Neural progenitor cell (in vitro differentiated cells): ENCODE measurements around the gene POLR3B. TPM values are rescaled to one million over a fixed set of nuclear protein-coding genes. Genes with fewer than 3 reads are reported as not detected.
A peak's percentile ranks its signal among the peaks of the same experiment; 100 is the strongest.

Experiments
- DNase-seq: peaks from one replicate; pipeline ENCODE4 v3.0.0-alpha.2; 2016; ENCODE audit warnings: low spot score
- H2AFZ ChIP-seq: fragments of 200-600 bp; sonication (generic); replicated peaks from 2 replicates; pipeline ENCODE4 v1.6.1; 2016; ENCODE audit warnings: antibody characterized with exemption
- H3F3A ChIP-seq: fragments of 200-600 bp; sonication (generic); 2 replicates; pipeline ENCODE4 v1.6.1; 2016; ENCODE audit warnings: antibody characterized with exemption, low read depth
- H3K27ac ChIP-seq: fragments of 200-600 bp; sonication (generic); 2 replicates; pipeline ENCODE4 v1.5.1; 2016; ENCODE audit warnings: mild to moderate bottlenecking
- H3K27me3 ChIP-seq: fragments of 200-600 bp; sonication (generic); 2 replicates; pipeline ENCODE4 v1.6.1; 2016; ENCODE audit warnings: mild to moderate bottlenecking, moderate library complexity
- H3K36me3 ChIP-seq: fragments of 200-600 bp; sonication (generic); 2 replicates; pipeline ENCODE4 v1.5.1; 2016
- H3K4me1 ChIP-seq: fragments of 200-600 bp; sonication (generic); 2 replicates; pipeline ENCODE4 v1.6.1; 2016; ENCODE audit warnings: mixed run types
- H3K4me2 ChIP-seq: fragments of 200-600 bp; sonication (generic); 2 replicates; pipeline ENCODE4 v1.6.1; 2016
- H3K4me3 ChIP-seq: fragments of 200-600 bp; sonication (generic); 2 replicates; pipeline ENCODE4 v1.5.1; 2016
- H3K79me2 ChIP-seq: fragments of 200-600 bp; sonication (generic); 2 replicates; pipeline ENCODE4 v1.6.1; 2016; ENCODE audit warnings: low read depth
- H3K9ac ChIP-seq: fragments of 200-600 bp; sonication (generic); 2 replicates; pipeline ENCODE4 v1.6.1; 2016
- H3K9me3 ChIP-seq: fragments of 200-600 bp; sonication (generic); 2 replicates; pipeline ENCODE4 v1.5.1; 2016; ENCODE audit warnings: low read depth
- H4K20me1 ChIP-seq: fragments of 200-600 bp; sonication (generic); 2 replicates; pipeline ENCODE4 v1.6.1; 2016; ENCODE audit warnings: low read depth
- H3K27ac Mint-ChIP-seq: 3 replicates; pipeline ENCODE4 v1.8.0; 2021; ENCODE audit warnings: mixed read lengths
- H3K27me3 Mint-ChIP-seq: 2 replicates; pipeline ENCODE4 v1.8.0; 2022; ENCODE audit warnings: low read depth, mild to moderate bottlenecking, inconsistent platforms, moderate library complexity, mixed read lengths; ENCODE audit not compliant: insufficient read depth
- H3K36me3 Mint-ChIP-seq: 3 replicates; pipeline ENCODE4 v1.8.0; 2021; ENCODE audit warnings: mixed read lengths
- H3K4me1 Mint-ChIP-seq: 3 replicates; pipeline ENCODE4 v1.8.0; 2021; ENCODE audit warnings: mixed read lengths
- H3K4me3 Mint-ChIP-seq: 3 replicates; pipeline ENCODE4 v1.8.0; 2021; ENCODE audit warnings: mild to moderate bottlenecking, moderate library complexity, mixed read lengths
- H3K9me3 Mint-ChIP-seq: 3 replicates; pipeline ENCODE4 v1.8.0; 2020; ENCODE audit warnings: mixed read lengths
- CTCF ChIP-seq: fragments of 200-600 bp; sonication (generic); IDR thresholded peaks from 2 replicates; pipeline ENCODE4 v1.5.1; 2017; ENCODE audit warnings: antibody characterized with exemption, mild to moderate bottlenecking
- EZH2 ChIP-seq: fragments of 200-600 bp; sonication (generic); IDR thresholded peaks from 2 replicates; pipeline ENCODE4 v1.6.1; 2017; ENCODE audit warnings: antibody characterized with exemption, mild to moderate bottlenecking, moderate library complexity
- EZH2phosphoT487 ChIP-seq: fragments of 200-600 bp; sonication (generic); IDR thresholded peaks from 2 replicates; pipeline ENCODE4 v1.6.1; 2017; ENCODE audit warnings: antibody characterized with exemption
- total RNA-seq: library from RNA; depleted of rRNA; stranded (reverse); fragments of >200 nt; gene quantifications from 2 replicates; pipeline ENCODE4 v1.2.3, GENCODE V29; 2015; ENCODE audit warnings: low replicate concordance

POLR3B gene
- total RNA-seq, 1 donor from 2014 or later: 8.8 TPM

- Histone ChIP-seq H3K79me2 (no peaks in the 10 kb centered on the region), H3K4me1 (peaks cover 6% of the 10 kb centered on the region), H4K20me1 (no peaks in the 10 kb centered on the region), H3K27ac (no peak overlapping the region), H2AFZ (no peak overlapping the region), H3F3A (no peaks in the 10 kb centered on the region), H3K27me3 (no peaks in the 10 kb centered on the region), H3K9ac (no peak overlapping the region), H3K36me3 (no peaks in the 10 kb centered on the region), H3K4me3 (no peak overlapping the region), H3K9me3 (no peaks in the 10 kb centered on the region), H3K4me2 (no peak overlapping the region)
- Mint-ChIP-seq H3K27me3 (peaks cover 2% of the 10 kb centered on the region), H3K27ac (peak overlapping the region; percentile 51), H3K9me3 (peaks cover 2% of the 10 kb centered on the region), H3K4me1 (peaks cover 26% of the 10 kb centered on the region), H3K36me3 (peaks cover 16% of the 10 kb centered on the region), H3K4me3 (no peak overlapping the region)
- TF ChIP-seq CTCF: no peak
- TF ChIP-seq EZH2phosphoT487: no peak
- no peak for TF ChIP-seq EZH2
- DNase-seq: no peak
Measured at GRCh38 chr12:106481246-106481645, 123.7 kb downstream of the POLR3B start.

GRCh38 chr12:106487664-106488063 is 130.1 kb downstream of the POLR3B start:
- H3K9me3 Mint-ChIP-seq: no peaks in the 10 kb centered on the region
- H3K27ac ChIP-seq: no peak overlapping the region
- H3K27ac Mint-ChIP-seq: peak overlapping the region; percentile 55
- H3F3A ChIP-seq: peaks cover 17% of the 10 kb centered on the region
- peaks cover 66% of the 10 kb centered on the region for H3K4me1 Mint-ChIP-seq
- TF ChIP-seq EZH2phosphoT487 (no peak), CTCF (no peak), EZH2 (no peak)
- H3K79me2 ChIP-seq: no peaks in the 10 kb centered on the region
- no peak overlapping the region for H2AFZ ChIP-seq
- no peak overlapping the region for H3K9ac ChIP-seq
- H3K4me2 ChIP-seq: no peak overlapping the region
- H3K27me3 Mint-ChIP-seq: peaks cover 2% of the 10 kb centered on the region
- DNase-seq: no peak
- no peak overlapping the region for H3K4me3 Mint-ChIP-seq
- H3K36me3 ChIP-seq: no peaks in the 10 kb centered on the region
- no peak overlapping the region for H3K4me3 ChIP-seq
- H4K20me1 ChIP-seq: no peaks in the 10 kb centered on the region
- no peaks in the 10 kb centered on the region for H3K27me3 ChIP-seq
- H3K9me3 ChIP-seq: no peaks in the 10 kb centered on the region
- H3K4me1 ChIP-seq: peaks cover 46% of the 10 kb centered on the region
- H3K36me3 Mint-ChIP-seq: peaks cover 10% of the 10 kb centered on the region

- peaks cover 58% of the 10 kb centered on the region for H3K4me1 ChIP-seq
- peak overlapping the region; percentile 8 for H3K4me3 Mint-ChIP-seq
Measured at GRCh38 chr12:106488884-106489283, 131.3 kb downstream of the POLR3B start.

More at GRCh38 chr12:106488884-106489283, 131.3 kb downstream of the POLR3B start:
- H3K27ac ChIP-seq: no peak overlapping the region
- Mint-ChIP-seq H3K27me3 (peaks cover 4% of the 10 kb centered on the region), H3K9me3 (no peaks in the 10 kb centered on the region), H3K4me1 (peaks cover 79% of the 10 kb centered on the region), H3K27ac (peak overlapping the region; percentile 76), H3K36me3 (peaks cover 9% of the 10 kb centered on the region)
- peaks cover 17% of the 10 kb centered on the region for H3F3A ChIP-seq
- H2AFZ ChIP-seq: no peak overlapping the region
- no peaks in the 10 kb centered on the region for H4K20me1 ChIP-seq
- no peaks in the 10 kb centered on the region for H3K79me2 ChIP-seq
- H3K4me3 ChIP-seq: no peak overlapping the region
- TF ChIP-seq CTCF: no peak
- TF ChIP-seq EZH2: no peak
- no peak for TF ChIP-seq EZH2phosphoT487
- H3K36me3 ChIP-seq: no peaks in the 10 kb centered on the region
- no peaks in the 10 kb centered on the region for H3K27me3 ChIP-seq
- H3K9me3 ChIP-seq: no peaks in the 10 kb centered on the region
- peak overlapping the region; percentile 45 for H3K4me2 ChIP-seq
- DNase-seq: peak; percentile 41
- H3K9ac ChIP-seq: no peak overlapping the region
